Globus pallidus (tissue), 1 donor: ENCODE results near the gene SLC25A6.
"Not testable (repeated sequence)": the region's sequence is repeated elsewhere in the genome, so short reads cannot be mapped to it uniquely, and the experiment has no call there.

Experiments
- DNase-seq: peaks from one replicate; pipeline ENCODE4 v3.0.0-alpha.2; 2015; ENCODE audit warnings: low spot score

Gene SLC25A6

DNA sequence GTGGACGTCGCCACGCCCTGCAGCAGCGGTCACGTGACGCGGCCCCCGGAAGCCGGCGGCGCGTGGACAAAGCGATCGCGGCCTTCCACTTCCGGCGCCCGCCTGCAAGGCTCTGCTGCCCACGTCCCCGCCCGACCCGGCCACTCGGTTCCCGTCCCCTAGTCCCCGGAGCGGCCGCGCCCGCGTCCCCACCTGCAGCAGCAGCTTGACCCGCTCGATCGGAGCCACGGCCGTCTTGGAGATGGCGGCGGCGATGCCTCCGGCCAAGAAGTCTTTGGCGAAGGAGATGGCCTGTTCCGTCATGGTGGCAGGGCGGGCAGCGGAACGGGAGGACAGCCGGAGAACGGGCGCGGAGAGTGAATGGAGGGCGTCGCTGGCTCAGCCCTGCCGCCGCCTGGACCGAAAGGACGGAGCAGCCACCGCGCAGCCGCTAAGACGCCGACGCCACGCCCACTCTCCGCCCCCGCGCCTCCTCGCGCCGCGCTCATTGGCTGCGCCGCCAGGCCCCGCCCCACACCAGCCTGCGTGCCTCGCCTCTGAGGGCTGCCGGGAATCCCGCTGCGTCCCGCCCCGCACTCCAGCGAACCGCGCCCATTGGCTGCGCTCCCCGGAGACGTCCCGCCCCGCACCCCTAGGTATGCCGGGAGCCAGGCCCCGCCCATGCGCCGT lies at the start of gene SLC25A6:
TSS of gene SLC25A6 (minus strand) at position 407 of the 669 bp plus-strand sequence. CDS start at position 303, 104 bp downstream.
- DNase-seq = peak; percentile 98

DNA sequence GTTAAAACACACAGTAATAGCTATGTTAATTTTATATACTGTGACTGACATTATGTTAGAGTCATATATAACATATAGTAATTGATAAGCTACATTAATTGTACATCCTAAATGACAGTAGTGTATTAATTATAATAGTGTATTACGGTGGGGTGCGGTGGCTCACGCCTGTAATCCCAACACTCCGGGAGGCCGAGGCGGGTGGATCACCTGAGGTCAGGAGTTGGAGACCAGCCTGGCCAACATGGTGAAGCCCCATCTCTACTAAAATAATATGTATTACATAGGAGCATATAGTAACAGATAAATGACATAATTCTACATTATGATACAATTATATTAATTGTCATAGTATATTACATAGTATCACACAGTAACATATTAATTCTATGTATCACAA lies 48.6 kb upstream of the SLC25A6 start:
- no peak for DNase-seq

DNA sequence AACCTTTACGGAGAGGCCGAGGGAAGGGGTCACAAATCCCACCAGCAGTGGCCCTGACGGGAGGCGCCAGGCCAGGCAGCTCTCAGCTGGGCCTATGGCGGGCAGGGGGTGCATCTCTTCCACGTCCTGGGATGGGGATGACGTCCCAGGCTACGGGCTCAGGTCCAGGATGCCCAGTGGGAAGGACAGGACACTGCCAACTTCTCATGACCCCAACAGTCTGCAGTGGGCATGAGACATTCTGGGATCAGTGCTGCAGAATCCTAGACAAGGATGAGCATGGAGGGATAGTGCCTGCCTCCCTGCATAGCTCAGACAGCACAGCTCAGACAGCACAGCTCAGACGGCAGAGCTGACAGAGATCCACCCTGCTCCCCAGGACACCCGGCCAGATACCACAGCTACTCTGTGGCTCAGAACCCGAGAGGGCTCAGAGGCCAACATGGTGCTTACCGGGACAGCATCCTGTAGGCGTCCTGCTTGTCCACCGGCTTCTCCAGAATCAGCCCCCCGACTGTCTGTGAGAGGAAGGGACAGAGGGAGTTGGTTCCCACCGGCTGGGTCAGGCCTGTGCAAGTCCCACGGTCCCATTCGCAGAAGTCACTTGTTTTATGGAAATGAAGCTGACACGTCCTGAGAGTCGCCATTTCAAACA lies 43.5 kb upstream of the SLC25A6 start:
- no peak for DNase-seq

- no peak for DNase-seq
Measured at GRCh38 chrX:1434871-1435240, 42.9 kb upstream of the SLC25A6 start.

GRCh38 chrX:1433646-1434357 lies 41.9 kb upstream of the SLC25A6 start:
- DNase-seq = no peak

- no peak for DNase-seq
Measured at GRCh38 chrX:1430451-1430850, 38.5 kb upstream of the SLC25A6 start.

- no peak for DNase-seq
Measured at GRCh38 chrX:1427756-1428155, 35.8 kb upstream of the SLC25A6 start.

DNA sequence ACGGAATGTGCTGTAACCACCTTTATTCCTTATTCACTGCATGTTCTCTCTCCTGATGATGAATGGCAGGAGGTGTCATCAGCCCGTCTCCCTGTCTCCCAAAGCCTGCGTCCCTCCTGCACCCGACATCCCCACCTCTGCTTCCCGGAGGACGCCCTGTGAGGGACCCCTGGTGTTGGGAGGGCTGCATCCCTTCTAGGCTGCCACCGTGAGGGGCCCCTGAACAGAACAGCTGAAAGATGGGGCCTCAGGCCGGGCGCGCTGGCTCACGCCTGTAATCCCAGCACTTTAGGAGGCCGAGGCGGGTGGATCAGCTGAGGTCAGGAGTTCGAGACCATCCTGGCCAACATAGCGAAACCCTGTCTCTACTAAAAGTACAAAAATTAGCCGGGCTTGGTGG lies 34.4 kb upstream of the SLC25A6 start:
- not testable (repeated sequence) for DNase-seq

DNA sequence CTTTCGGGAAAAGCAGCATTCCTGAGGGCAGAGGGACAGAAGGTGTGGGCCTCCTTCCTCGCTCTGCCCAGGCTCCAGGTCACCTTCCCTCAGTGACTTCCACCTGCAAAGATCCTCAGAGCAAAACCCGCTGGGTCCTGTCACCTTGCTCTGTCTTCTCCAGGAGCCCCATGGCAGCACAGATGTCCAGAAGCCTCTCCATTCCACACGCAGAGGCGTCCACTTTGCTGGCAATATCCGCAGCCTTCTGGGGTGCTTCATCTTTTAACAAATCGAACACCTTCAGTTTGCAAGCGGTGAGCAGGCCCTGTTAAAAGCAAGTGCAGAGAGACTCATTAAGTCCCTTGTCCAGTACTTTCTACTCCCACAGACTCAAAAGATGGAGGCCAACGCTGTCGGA lies 33.5 kb upstream of the SLC25A6 start:
- no peak for DNase-seq

GRCh38 chrX:1424147-1424851 lies 32.4 kb upstream of the SLC25A6 start:
- DNase-seq = no peak

- DNase-seq = no peak
Measured at GRCh38 chrX:1423215-1423614, 31.3 kb upstream of the SLC25A6 start.

- DNase-seq = no peak
Measured at GRCh38 chrX:1422135-1422465, 30.2 kb upstream of the SLC25A6 start.

GRCh38 chrX:1421433-1422134 lies 29.7 kb upstream of the SLC25A6 start:
- DNase-seq = no peak

GRCh38 chrX:1420371-1420770 lies 28.5 kb upstream of the SLC25A6 start:
- DNase-seq = no peak

GRCh38 chrX:1419545-1420355 lies 27.8 kb upstream of the SLC25A6 start:
- DNase-seq = no peak

DNA sequence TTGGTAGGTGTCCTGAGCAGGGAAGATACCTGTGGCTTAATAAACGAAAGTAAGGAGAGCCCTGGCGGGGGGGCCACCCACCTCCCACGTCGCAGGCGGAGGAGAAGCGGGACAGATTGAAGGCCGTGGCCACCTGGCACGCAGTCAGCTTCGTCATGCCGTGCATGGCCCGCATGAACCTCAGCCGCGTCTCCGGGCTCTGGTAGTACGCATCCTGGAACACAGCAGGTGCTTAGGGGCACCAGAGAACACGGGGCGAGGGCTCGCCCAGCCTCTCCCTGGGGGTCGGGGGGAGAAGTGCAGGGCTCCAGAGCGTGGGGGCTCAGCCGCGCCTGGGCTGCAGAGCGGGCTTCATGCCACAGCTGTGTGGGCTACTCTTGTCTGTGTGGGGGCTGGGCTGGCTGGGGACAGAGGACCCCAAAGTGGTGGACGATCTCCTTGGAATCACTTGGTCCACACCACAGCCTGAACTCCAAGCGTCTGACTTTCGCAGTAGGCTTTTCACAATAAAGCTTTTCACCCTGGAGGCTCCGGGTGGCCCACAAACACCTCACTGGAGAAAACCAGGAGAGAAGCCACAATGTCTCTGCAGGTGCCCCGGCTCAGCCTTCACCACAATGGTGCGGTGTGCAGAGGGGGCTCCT lies 27.1 kb upstream of the SLC25A6 start:
- DNase-seq = no peak

DNA sequence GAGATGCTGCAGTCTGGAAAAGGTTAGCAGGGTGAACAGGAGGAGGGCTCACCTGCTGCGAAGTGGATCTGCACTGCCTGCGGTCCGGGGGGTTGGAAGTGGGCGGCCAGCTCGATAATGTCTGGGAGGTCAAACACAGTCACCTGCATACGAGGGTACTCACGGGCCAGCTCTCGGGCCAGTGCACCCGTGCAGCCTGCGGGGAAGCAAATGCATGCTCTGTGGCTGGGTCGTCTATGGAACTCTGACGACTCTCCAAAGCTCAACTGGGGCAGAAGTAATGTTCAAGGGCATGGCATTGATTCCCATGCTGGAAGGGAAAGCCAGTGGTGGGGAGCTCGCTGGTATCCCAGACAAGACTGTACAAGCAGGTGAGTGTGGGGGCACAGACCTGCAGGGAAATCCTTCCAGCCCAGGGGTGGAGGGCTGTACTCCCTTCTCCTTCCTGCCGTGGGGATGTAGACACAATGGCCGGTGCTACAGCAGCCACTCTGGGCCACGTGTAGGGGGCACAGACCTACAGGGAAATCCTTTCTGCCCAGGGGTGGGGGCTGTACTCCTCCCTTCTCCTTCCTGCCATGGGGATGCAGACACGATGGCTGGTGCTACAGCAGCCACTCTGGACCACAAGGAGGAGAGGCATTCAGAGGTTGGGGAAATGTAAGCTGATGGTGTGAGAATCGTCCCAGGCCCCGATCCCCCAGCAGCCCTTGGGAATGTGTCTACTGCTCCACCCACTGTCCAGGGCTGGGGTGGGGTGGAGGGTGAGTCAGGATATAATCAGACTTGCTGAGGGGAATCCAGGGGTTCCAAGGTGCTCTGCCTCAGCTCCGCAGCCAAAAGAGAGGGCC lies 26.2 kb upstream of the SLC25A6 start:
- DNase-seq = no peak

DNA sequence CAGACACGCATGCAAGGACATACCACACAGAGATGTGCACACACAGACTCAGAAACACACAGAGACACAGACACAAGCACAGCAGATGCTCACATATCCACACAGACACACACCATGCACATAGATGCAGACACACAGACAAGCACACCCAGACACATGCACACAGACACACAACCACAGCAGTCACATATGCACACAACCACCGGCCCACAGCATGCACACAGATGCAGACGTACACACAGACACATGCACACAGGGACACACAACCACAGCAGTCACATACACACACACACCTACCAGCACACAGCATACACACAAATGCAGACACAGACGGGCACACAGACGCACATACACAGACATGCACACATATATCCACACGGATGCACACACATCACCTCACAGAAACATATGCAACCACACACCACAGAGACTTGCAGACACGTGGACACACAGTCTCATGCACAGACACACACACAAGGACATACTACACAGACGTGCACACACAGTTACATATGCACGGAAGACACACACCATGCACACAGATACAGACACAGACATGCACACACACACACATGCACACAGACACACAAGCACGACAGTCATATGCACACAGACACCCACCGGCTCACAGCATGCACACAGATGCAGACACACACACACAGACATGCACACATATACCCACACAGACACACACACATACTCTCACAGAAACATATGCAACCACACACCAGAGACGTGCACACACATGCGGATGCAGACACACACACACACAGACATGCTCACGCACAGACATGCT lies 25.2 kb upstream of the SLC25A6 start:
- DNase-seq = no peak

DNA sequence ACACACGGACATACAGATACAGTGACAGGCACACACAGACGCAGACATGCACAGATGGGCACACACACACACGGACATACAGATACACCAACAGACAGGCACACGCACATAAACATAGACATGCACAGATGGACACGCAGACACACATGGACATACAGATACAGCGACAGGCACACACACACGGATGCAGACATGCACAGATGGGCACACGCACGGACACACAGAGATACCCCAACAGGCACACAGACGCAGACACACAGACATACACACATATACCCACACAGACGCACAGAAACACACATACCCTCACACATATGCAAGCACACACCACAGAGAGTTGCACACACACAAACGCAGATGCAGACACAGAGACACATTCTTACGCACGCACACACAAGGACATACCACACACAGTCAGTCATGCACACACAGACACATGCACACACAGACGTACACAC lies 24.4 kb upstream of the SLC25A6 start:
- DNase-seq = no peak
